Transverse colon (tissue), 4 donors: Measurements from ENCODE around the gene NKD1. TPM values are rescaled to one million over a fixed set of nuclear protein-coding genes. Genes with fewer than 3 reads are reported as not detected.

Source experiments
- DNase-seq: peaks from one replicate; pipeline ENCODE4 v3.0.0-alpha.2; 2019
- H3K27ac ChIP-seq, 4 donors: fragments of 200-600 bp; sonication (generic); 2 replicates each; pipeline ENCODE4 v1.5.1; 2016 to 2018; ENCODE audit warnings: inconsistent platforms in 4 of 4
- H3K27me3 ChIP-seq: fragments of 200-600 bp; sonication (generic); 2 replicates; pipeline ENCODE4 v1.5.1; 2017; ENCODE audit warnings: inconsistent platforms
- H3K36me3 ChIP-seq, 4 donors: fragments of 200-600 bp; sonication (generic); 2 replicates each; pipeline ENCODE4 v1.5.1; 2017 to 2019; ENCODE audit warnings: inconsistent platforms in 4 of 4
- H3K4me1 ChIP-seq, 4 donors: fragments of 200-600 bp; sonication (generic); 2 replicates each; pipeline ENCODE4 v1.5.1; 2017 to 2020; ENCODE audit warnings: inconsistent platforms in 4 of 4
- H3K4me3 ChIP-seq, 4 donors: fragments of 200-600 bp; sonication (generic); 1 replicate in 1 of 4; 2 replicates in 3 of 4; pipeline versions ENCODE4 v1.5.1 to v1.6.1; 2017 to 2019; ENCODE audit warnings: inconsistent platforms in 4 of 4
- H3K9me3 ChIP-seq, 2 donors: fragments of 200-600 bp; sonication (generic); 2 replicates each; pipeline ENCODE4 v1.5.1; 2017 to 2019; ENCODE audit warnings: inconsistent platforms in 2 of 2
- EP300 ChIP-seq: sonication (generic); formaldehyde crosslinking; IDR thresholded peaks from one replicate; pipeline ENCODE4 v1.6.1; 2017; ENCODE audit warnings: antibody characterized with exemption, low read depth
- POLR2A ChIP-seq: fragments of 450-650 bp; IDR thresholded peaks from one replicate; pipeline ENCODE4 v1.6.1; 2016; ENCODE audit warnings: antibody characterized with exemption, mild to moderate bottlenecking, moderate library complexity
- POLR2AphosphoS5 ChIP-seq, 3 donors: sonication (generic); formaldehyde crosslinking; IDR thresholded peaks; one replicate each; pipeline ENCODE4 v1.6.1; 2016; ENCODE audit warnings: antibody characterized with exemption in 3 of 3
- WGBS, 2 donors: methylation state at CpG; one replicate each; pipeline ENCODE4 v1.1.5; 2018; ENCODE audit warnings: low coverage in 1 of 2; 5-methylcytosine and 5-hydroxymethylcytosine counted together
- in situ Hi-C, 4 donors: fragments of 200-750 bp; cut with MboI; loops; one replicate each; pipeline versions ENCODE4 v1.15.0 to v1.15.1; 2017; ENCODE audit warnings: low sequenced_read_pairs in 3 of 4, low pct_ligation_motif_present in 1 of 4, low pct_unique_long_range_greater_than_20kb in 1 of 4
- intact Hi-C: fragments of 100-400 bp; cut with DNase I; formaldehyde crosslinking; loops from one replicate; pipeline ENCODE4 v1.15.1; 2023; ENCODE audit warnings: low total_unique reads
- total RNA-seq, 4 donors: library from RNA; depleted of rRNA; stranded (reverse); fragments of >200 nt; gene quantifications; one replicate each; pipeline ENCODE4 v1.1.0, GENCODE V29; 2016
- TF ChIP-seq, protein P1 (sequence below), 5 experiments: fragments of 200-600 bp in 3 of 5; fragments of 450-650 bp in 2 of 5; sonication (generic) in 3 of 5; IDR thresholded peaks; 1 replicate in 2 of 5; 2 replicates in 3 of 5; pipeline ENCODE4 v1.5.1; 2016 to 2017; ENCODE audit warnings: antibody characterized with exemption in 5 of 5, inconsistent platforms in 3 of 5, mild to moderate bottlenecking in 2 of 5, moderate library complexity in 1 of 5

NKD1 gene
- total RNA-seq, 4 donors from 2014 or later: 1.7 to 98.1 (median 2.5) TPM

DNA sequence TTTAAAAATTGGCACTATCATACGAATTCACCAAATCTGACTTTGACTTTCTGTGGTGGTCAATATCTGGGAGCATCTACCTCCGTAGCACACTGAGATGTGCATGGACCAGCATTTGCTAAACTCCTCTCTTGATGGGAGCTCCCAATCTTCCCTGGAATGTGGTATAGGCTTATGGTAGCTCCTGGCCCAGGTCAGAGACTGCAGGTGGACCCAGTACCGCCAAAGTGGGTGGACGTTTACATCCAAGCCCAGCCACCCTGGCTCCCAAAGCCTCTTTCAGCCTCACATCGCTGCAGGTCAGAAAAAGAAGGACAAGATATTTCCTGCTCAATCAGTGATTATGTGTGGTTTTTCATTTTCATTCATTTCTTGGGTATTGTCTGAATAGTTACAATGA is 43.1 kb upstream of the NKD1 start:
- Histone ChIP-seq H3K9me3 (no peaks in the 10 kb centered on the region), H3K4me1 (no peaks in the 10 kb centered on the region), H3K27me3 (no peaks in the 10 kb centered on the region), H3K36me3 (no peaks in the 10 kb centered on the region), H3K27ac (no peak overlapping the region), H3K4me3 (no peak overlapping the region)
- DNase-seq: no peak
- in situ Hi-C loops: no loop called here
- intact Hi-C loops: no loop called here
- WGBS, 2 donors: 85 to 86% methylated on average over 4 to 5 of the region's 5 CpGs
- TF ChIP-seq, protein P1, sequence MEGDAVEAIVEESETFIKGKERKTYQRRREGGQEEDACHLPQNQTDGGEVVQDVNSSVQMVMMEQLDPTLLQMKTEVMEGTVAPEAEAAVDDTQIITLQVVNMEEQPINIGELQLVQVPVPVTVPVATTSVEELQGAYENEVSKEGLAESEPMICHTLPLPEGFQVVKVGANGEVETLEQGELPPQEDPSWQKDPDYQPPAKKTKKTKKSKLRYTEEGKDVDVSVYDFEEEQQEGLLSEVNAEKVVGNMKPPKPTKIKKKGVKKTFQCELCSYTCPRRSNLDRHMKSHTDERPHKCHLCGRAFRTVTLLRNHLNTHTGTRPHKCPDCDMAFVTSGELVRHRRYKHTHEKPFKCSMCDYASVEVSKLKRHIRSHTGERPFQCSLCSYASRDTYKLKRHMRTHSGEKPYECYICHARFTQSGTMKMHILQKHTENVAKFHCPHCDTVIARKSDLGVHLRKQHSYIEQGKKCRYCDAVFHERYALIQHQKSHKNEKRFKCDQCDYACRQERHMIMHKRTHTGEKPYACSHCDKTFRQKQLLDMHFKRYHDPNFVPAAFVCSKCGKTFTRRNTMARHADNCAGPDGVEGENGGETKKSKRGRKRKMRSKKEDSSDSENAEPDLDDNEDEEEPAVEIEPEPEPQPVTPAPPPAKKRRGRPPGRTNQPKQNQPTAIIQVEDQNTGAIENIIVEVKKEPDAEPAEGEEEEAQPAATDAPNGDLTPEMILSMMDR (IDR thresholded peaks at IDR 0.05): no peak
- TF ChIP-seq POLR2AphosphoS5 (IDR thresholded peaks at IDR 0.05) (no peak), EP300 (no peak), POLR2A (no peak)

DNA sequence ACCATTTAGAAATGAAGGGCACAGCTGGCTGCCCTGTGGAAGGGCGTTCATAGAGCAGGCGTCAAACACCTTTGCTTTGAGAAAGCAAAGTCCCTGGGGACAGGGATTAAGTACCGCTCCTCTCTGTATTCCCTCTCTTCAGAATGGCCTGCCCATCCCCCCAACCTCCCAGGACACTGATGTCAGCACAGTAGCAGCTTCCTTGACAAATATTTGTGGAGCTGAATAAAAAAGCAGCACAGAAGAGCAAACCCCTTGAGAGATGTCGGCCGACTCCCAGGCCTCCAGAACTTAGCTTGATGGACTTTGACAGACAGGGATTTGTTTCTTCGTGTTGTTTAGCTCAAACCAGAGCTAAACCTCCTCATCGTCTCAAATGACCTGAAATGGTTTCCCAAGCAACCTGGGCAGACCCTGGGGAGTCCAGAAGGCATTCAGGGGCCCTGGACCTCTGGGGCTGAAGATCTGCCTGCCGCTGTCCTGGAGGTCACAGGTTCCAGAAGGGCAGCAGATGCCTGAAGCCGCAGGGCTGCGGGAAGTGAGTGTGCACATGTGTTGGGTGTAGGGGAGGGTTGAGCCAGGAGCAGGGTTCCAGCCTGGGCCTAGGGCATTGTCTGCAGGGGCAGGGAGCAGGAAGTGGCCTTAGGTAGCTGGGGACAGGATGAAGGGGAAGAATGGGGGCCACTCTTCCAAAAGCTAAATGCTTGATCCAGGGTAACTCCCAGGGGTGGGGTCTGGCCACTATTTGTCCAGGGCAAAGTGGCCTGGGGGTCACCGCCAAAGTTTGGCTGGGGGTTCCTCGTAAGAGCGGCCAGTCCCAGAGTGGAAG is 42.3 kb upstream of the NKD1 start:
- DNase-seq: no peak
- in situ Hi-C loops: no loop called here
- H3K9me3 ChIP-seq: no peaks in the 10 kb centered on the region
- H3K4me1 ChIP-seq: no peaks in the 10 kb centered on the region
- TF ChIP-seq POLR2A: no peak
- no peak for TF ChIP-seq EP300
- TF ChIP-seq, protein P1 (IDR thresholded peaks at IDR 0.05): no peak
- no peak for TF ChIP-seq POLR2AphosphoS5 (IDR thresholded peaks at IDR 0.05)
- intact Hi-C loops: no loop called here
- 71% methylated on average over 13 of the region's 13 CpGs; no CpG with 5 or more reads in 1 of the 2 donors for WGBS, 2 donors
- H3K27me3 ChIP-seq: no peaks in the 10 kb centered on the region
- H3K4me3 ChIP-seq: no peak overlapping the region
- no peaks in the 10 kb centered on the region for H3K36me3 ChIP-seq
- no peak overlapping the region for H3K27ac ChIP-seq

DNA sequence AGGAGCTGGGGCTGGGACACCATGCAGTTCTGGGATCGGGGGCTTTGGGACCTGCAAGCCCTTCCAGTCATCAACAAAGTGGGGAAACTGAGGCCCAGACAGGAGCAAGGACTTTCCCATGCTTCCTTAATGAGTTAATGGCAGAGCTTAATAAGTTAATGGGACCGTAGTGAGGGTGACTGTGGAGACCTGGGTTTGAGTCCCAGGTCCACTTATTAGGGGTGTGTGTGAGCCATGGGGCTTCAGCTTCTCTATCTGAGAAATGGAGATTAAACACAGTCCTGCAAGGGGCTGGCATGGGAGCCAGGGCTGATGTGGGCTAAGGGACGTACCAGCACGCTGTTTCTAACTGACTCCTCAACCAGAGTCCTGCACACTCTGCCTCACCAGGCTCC is 41.7 kb upstream of the NKD1 start:
- 89% methylated on average over 4 of the region's 4 CpGs; no CpG with 5 or more reads in 1 of the 2 donors for WGBS, 2 donors
- Histone ChIP-seq H3K4me1 (no peaks in the 10 kb centered on the region), H3K36me3 (no peaks in the 10 kb centered on the region), H3K27ac (no peak overlapping the region), H3K27me3 (no peaks in the 10 kb centered on the region), H3K9me3 (no peaks in the 10 kb centered on the region), H3K4me3 (no peak overlapping the region)
- in situ Hi-C loops (no loop called here), intact Hi-C loops (no loop called here)
- TF ChIP-seq, protein P1 (IDR thresholded peaks at IDR 0.05): no peak
- no peak for TF ChIP-seq POLR2AphosphoS5 (IDR thresholded peaks at IDR 0.05)
- no peak for DNase-seq

DNA sequence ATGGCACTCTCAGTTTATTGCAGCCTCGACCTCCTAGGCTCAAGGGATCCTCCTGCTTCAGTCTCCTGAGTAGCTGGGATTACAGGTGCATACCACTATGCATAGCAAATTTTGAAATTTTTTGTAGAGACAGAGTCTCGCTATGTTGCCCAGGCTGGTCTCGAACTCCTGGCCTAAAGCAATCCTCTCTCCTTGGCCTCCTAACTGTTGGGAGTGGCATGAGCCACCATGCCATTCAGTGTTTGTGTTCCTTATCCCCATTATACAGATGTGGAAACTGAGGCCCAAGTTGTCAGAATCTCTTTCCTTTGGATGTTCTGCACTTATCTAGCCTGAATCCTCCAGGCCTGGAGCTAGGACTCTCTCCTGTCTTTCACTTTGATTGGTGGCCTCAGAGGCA is 40.8 kb upstream of the NKD1 start:
- TF ChIP-seq POLR2A (no peak), POLR2AphosphoS5 (IDR thresholded peaks at IDR 0.05) (no peak), EP300 (no peak)
- TF ChIP-seq, protein P1 (IDR thresholded peaks at IDR 0.05): no peak
- Histone ChIP-seq H3K4me3 (no peak overlapping the region), H3K27me3 (no peaks in the 10 kb centered on the region), H3K9me3 (no peaks in the 10 kb centered on the region), H3K36me3 (no peaks in the 10 kb centered on the region), H3K27ac (no peak overlapping the region), H3K4me1 (no peaks in the 10 kb centered on the region)
- in situ Hi-C loops: no loop called here
- DNase-seq: no peak
- 50 to 78% methylated on average over 1 to 3 of the region's 3 CpGs for WGBS, 2 donors
- intact Hi-C loops: no loop called here
